Measurements from ENCODE around the gene MUL1. TPM values are rescaled to one million over a fixed set of nuclear protein-coding genes. Genes with fewer than 3 reads are reported as not detected.

The MUL1 gene
- total and polyA plus RNA-seq, 2 of the 8 experiments (the other 6 are each of a cell fraction or from before 2014, with no cell fraction given): 16.4 to 20.8 TPM

DNA sequence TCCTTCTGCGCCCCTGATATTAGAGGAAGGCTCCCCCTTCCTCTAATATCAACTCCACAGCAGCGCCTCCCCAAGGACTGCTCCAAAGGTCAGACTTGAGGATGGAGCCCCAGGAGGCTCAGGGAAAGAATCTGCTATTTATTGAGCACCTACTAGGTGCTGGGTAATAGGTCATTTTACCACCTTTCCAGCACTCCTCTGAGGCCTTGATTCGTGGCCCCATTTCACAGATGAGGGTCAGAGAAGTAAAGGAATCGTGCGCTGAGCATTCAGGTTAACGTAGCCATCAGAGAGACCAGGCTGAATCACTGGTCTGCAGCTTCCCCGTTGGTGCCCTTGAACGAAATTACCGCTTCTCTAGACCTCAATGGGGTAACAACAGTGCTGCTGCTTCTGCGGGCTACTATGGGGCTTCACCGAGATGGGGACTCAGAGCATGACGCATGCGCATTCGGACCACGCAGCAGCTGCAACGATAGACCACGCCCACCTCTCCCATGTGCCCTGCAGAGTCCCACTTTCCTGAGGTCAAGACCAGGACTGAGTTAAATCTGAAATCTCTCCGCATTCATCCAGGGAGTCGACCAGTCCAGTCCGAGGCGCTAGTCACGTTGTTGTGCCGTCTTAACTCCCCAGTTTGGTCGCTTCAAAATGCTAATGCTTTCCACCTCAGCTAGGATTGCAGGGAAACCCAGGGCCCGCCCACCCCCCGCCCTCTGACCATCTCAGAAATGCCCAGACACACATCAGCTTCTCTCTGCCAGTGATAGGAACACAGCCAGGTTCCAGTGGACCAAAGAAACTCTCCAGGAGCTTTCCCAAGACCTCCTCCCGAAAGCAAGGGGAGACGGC lies 34.9 kb downstream of the MUL1 start (continued):
- no peak for TF ChIP-seq POU5F1 (IDR thresholded peaks at IDR 0.05; ENCODE audit: low read depth, low read length)
- TF ChIP-seq, protein P1, sequence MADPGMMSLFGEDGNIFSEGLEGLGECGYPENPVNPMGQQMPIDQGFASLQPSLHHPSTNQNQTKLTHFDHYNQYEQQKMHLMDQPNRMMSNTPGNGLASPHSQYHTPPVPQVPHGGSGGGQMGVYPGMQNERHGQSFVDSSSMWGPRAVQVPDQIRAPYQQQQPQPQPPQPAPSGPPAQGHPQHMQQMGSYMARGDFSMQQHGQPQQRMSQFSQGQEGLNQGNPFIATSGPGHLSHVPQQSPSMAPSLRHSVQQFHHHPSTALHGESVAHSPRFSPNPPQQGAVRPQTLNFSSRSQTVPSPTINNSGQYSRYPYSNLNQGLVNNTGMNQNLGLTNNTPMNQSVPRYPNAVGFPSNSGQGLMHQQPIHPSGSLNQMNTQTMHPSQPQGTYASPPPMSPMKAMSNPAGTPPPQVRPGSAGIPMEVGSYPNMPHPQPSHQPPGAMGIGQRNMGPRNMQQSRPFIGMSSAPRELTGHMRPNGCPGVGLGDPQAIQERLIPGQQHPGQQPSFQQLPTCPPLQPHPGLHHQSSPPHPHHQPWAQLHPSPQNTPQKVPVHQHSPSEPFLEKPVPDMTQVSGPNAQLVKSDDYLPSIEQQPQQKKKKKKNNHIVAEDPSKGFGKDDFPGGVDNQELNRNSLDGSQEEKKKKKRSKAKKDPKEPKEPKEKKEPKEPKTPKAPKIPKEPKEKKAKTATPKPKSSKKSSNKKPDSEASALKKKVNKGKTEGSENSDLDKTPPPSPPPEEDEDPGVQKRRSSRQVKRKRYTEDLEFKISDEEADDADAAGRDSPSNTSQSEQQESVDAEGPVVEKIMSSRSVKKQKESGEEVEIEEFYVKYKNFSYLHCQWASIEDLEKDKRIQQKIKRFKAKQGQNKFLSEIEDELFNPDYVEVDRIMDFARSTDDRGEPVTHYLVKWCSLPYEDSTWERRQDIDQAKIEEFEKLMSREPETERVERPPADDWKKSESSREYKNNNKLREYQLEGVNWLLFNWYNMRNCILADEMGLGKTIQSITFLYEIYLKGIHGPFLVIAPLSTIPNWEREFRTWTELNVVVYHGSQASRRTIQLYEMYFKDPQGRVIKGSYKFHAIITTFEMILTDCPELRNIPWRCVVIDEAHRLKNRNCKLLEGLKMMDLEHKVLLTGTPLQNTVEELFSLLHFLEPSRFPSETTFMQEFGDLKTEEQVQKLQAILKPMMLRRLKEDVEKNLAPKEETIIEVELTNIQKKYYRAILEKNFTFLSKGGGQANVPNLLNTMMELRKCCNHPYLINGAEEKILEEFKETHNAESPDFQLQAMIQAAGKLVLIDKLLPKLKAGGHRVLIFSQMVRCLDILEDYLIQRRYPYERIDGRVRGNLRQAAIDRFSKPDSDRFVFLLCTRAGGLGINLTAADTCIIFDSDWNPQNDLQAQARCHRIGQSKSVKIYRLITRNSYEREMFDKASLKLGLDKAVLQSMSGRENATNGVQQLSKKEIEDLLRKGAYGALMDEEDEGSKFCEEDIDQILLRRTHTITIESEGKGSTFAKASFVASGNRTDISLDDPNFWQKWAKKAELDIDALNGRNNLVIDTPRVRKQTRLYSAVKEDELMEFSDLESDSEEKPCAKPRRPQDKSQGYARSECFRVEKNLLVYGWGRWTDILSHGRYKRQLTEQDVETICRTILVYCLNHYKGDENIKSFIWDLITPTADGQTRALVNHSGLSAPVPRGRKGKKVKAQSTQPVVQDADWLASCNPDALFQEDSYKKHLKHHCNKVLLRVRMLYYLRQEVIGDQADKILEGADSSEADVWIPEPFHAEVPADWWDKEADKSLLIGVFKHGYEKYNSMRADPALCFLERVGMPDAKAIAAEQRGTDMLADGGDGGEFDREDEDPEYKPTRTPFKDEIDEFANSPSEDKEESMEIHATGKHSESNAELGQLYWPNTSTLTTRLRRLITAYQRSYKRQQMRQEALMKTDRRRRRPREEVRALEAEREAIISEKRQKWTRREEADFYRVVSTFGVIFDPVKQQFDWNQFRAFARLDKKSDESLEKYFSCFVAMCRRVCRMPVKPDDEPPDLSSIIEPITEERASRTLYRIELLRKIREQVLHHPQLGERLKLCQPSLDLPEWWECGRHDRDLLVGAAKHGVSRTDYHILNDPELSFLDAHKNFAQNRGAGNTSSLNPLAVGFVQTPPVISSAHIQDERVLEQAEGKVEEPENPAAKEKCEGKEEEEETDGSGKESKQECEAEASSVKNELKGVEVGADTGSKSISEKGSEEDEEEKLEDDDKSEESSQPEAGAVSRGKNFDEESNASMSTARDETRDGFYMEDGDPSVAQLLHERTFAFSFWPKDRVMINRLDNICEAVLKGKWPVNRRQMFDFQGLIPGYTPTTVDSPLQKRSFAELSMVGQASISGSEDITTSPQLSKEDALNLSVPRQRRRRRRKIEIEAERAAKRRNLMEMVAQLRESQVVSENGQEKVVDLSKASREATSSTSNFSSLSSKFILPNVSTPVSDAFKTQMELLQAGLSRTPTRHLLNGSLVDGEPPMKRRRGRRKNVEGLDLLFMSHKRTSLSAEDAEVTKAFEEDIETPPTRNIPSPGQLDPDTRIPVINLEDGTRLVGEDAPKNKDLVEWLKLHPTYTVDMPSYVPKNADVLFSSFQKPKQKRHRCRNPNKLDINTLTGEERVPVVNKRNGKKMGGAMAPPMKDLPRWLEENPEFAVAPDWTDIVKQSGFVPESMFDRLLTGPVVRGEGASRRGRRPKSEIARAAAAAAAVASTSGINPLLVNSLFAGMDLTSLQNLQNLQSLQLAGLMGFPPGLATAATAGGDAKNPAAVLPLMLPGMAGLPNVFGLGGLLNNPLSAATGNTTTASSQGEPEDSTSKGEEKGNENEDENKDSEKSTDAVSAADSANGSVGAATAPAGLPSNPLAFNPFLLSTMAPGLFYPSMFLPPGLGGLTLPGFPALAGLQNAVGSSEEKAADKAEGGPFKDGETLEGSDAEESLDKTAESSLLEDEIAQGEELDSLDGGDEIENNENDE (IDR thresholded peaks at IDR 0.05; ENCODE audit: insufficient replicate concordance, low read length): no peak
